SK-N-SH (cell line): Measurements from ENCODE around the gene RAD51B. TPM values are rescaled to one million over a fixed set of nuclear protein-coding genes. Genes with fewer than 3 reads are reported as not detected.

Experiments
- CTCF ChIA-PET: fragments of 300-600, 350-600 bp; formaldehyde crosslinking; extraction: SDS; loops from one replicate; lab custom pipeline; 2021; lab: Yijun Ruan, JAX
- POLR2A ChIA-PET: fragments of 350-600 bp; sonication (Branson Sonifier 250); formaldehyde crosslinking; extraction: SDS; loops from one replicate; lab custom pipeline; 2020; ENCODE audit warnings: antibody characterized with exemption, inconsistent platforms; lab: Yijun Ruan, JAX
- DNase-seq: peaks from one replicate; pipeline ENCODE4 v3.0.0; 2012
- H2AFZ ChIP-seq: fragments of 200-600 bp; sonication (generic); 2 replicates; pipeline ENCODE4 v1.8.1; 2016; ENCODE audit warnings: antibody characterized with exemption, mild to moderate bottlenecking, low read depth
- H3F3A ChIP-seq: fragments of 200-600 bp; sonication (generic); replicated peaks from 2 replicates; pipeline ENCODE3; 2016; ENCODE audit warnings: antibody characterized with exemption, mild to moderate bottlenecking; ENCODE audit not compliant: insufficient read depth
- H3K27ac ChIP-seq, 2 experiments: fragments of 200-500 bp in 1 of 2; fragments of 200-600 bp in 1 of 2; sonication (Bioruptor generic) in 1 of 2; sonication (generic), shearing (Covaris generic) in 1 of 2; 2 replicates each; pipeline versions ENCODE4 v1.5.1 to v1.6.1; 2014 to 2016; ENCODE audit warnings: low read depth in 2 of 2, inconsistent platforms in 1 of 2, low read length in 1 of 2, mild to moderate bottlenecking in 1 of 2, mixed read lengths in 1 of 2
- H3K27me3 ChIP-seq: fragments of 200-600 bp; sonication (generic), shearing (Covaris generic); 2 replicates; pipeline ENCODE4 v1.6.1; 2016; ENCODE audit warnings: mixed run types; ENCODE audit not compliant: insufficient read depth
- H3K36me3 ChIP-seq, 2 experiments: fragments of 200-500 bp in 1 of 2; fragments of 200-600 bp in 1 of 2; sonication (Bioruptor generic) in 1 of 2; sonication (generic) in 1 of 2; replicated peaks in 1 of 2; 2 replicates each; pipeline versions ENCODE3 to v1.5.1; 2014 to 2016; ENCODE audit warnings: low read length in 1 of 2, mild to moderate bottlenecking in 1 of 2; ENCODE audit not compliant: insufficient read depth in 2 of 2, control insufficient read depth in 1 of 2
- H3K4me1 ChIP-seq, 2 experiments: fragments of 200-500 bp in 1 of 2; fragments of 200-600 bp in 1 of 2; sonication (Bioruptor generic) in 1 of 2; sonication (generic), shearing (Covaris generic) in 1 of 2; 2 replicates each; pipeline versions ENCODE4 v1.5.1 to v1.6.1; 2014 to 2016; ENCODE audit warnings: low read depth in 1 of 2, low read length in 1 of 2, mixed run types in 1 of 2; ENCODE audit not compliant: insufficient read depth in 2 of 2, control insufficient read depth in 1 of 2
- H3K4me2 ChIP-seq: fragments of 200-600 bp; sonication (generic), shearing (Covaris generic); 2 replicates; pipeline ENCODE4 v1.6.1; 2017; ENCODE audit warnings: mixed run types
- H3K4me3 ChIP-seq, 2 experiments: fragments of 200-500 bp in 1 of 2; fragments of 200-600 bp in 1 of 2; sonication (Bioruptor generic) in 1 of 2; sonication (generic), shearing (Covaris generic) in 1 of 2; 2 replicates each; pipeline versions ENCODE4 v1.5.1 to v1.8.1; 2014 to 2016; ENCODE audit warnings: low read depth in 2 of 2, inconsistent platforms in 1 of 2, low read length in 1 of 2, mild to moderate bottlenecking in 1 of 2, mixed read lengths in 1 of 2, moderate library complexity in 1 of 2
- H3K79me2 ChIP-seq: fragments of 200-600 bp; sonication (generic); 2 replicates; pipeline ENCODE4 v1.8.1; 2017; ENCODE audit warnings: mild to moderate bottlenecking; ENCODE audit not compliant: insufficient read depth
- H3K9ac ChIP-seq: fragments of 200-600 bp; sonication (generic); 2 replicates; pipeline ENCODE4 v1.6.1; 2017; ENCODE audit warnings: mixed run types
- H3K9me2 ChIP-seq: fragments of 200-600 bp; sonication (generic); 2 replicates; pipeline ENCODE4 v1.6.1; 2017; ENCODE audit warnings: mixed run types
- H3K9me3 ChIP-seq: fragments of 200-600 bp; sonication (generic); 2 replicates; pipeline ENCODE4 v1.6.1; 2017; ENCODE audit warnings: mixed run types, mild to moderate bottlenecking, moderate library complexity
- H4K20me1 ChIP-seq: fragments of 200-600 bp; sonication (generic); 2 replicates; pipeline ENCODE4 v1.6.1; 2017; ENCODE audit warnings: mild to moderate bottlenecking, mixed run types; ENCODE audit not compliant: insufficient read depth
- CHD2 ChIP-seq: fragments of 150-350 bp; IDR thresholded peaks from 2 replicates; pipeline ENCODE4 v1.6.1; 2018; ENCODE audit warnings: low read length; ENCODE audit not compliant: partially characterized antibody
- ELF1 ChIP-seq: IDR thresholded peaks from 2 replicates; pipeline ENCODE4 v1.4.0; 2012
- EP300 ChIP-seq, 2 experiments: IDR thresholded peaks; 2 replicates each; pipeline versions ENCODE4 v1.4.0 to v1.6.1; 2012; ENCODE audit warnings: borderline replicate concordance in 1 of 2, low read depth in 1 of 2, low read length in 1 of 2
- EZH2phosphoT487 ChIP-seq: fragments of 200-600 bp; sonication (generic); IDR thresholded peaks from 2 replicates; pipeline ENCODE4 v1.6.1; 2017; ENCODE audit warnings: low read depth, mixed run types, mild to moderate bottlenecking, antibody characterized with exemption, moderate library complexity, borderline replicate concordance
- FOXJ3 ChIP-seq: sonication (generic); formaldehyde crosslinking; IDR thresholded peaks from 2 replicates; pipeline ENCODE4 v1.5.1; 2020; ENCODE audit warnings: mild to moderate bottlenecking, missing genetic modification reagents
- FOXM1 ChIP-seq: IDR thresholded peaks from 2 replicates; pipeline ENCODE4 v1.4.0; 2012; ENCODE audit warnings: low read depth, mild to moderate bottlenecking
- GABPA ChIP-seq: IDR thresholded peaks from 2 replicates; pipeline ENCODE4 v1.4.0; 2012; ENCODE audit warnings: low read depth, mild to moderate bottlenecking
- GATA2 ChIP-seq: sonication (generic); formaldehyde crosslinking; IDR thresholded peaks from 2 replicates; pipeline ENCODE4 v1.5.0; 2020; ENCODE audit warnings: mild to moderate bottlenecking, missing genetic modification reagents
- NFIC ChIP-seq: IDR thresholded peaks from 2 replicates; pipeline ENCODE4 v1.4.0; 2012; ENCODE audit warnings: borderline replicate concordance
- NRF1 ChIP-seq: IDR thresholded peaks from 2 replicates; pipeline ENCODE4 v1.6.1; 2012; ENCODE audit warnings: low read depth, mild to moderate bottlenecking, low read length
- POLR2AphosphoS5 ChIP-seq: IDR thresholded peaks from 2 replicates; pipeline ENCODE4 v1.6.1; 2012; ENCODE audit warnings: low read depth, low read length
- RAD21 ChIP-seq: IDR thresholded peaks from 2 replicates; pipeline ENCODE4 v1.6.1; 2012; ENCODE audit warnings: mild to moderate bottlenecking, low read length
- RCOR1 ChIP-seq: fragments of 150-350 bp; IDR thresholded peaks from 2 replicates; pipeline ENCODE4 v1.6.1; 2017; ENCODE audit warnings: antibody characterized with exemption, low read length
- SIN3A ChIP-seq: IDR thresholded peaks from 2 replicates; pipeline ENCODE4 v1.6.1; 2012; ENCODE audit warnings: low read depth, mild to moderate bottlenecking, low read length, moderate library complexity, borderline replicate concordance
- TCF12 ChIP-seq: IDR thresholded peaks from 2 replicates; pipeline ENCODE4 v1.4.0; 2012
- TEAD4 ChIP-seq: IDR thresholded peaks from 2 replicates; pipeline ENCODE4 v1.4.0; 2012; ENCODE audit warnings: mild to moderate bottlenecking, borderline replicate concordance; ENCODE audit not compliant: insufficient read depth
- WGBS: methylation state at CpG from one replicate; pipeline ENCODE4 v1.1.6; 2017; ENCODE audit warnings: low lambda C conversion rate; 5-methylcytosine and 5-hydroxymethylcytosine counted together
- polyA plus RNA-seq, 3 experiments: library from polyadenylated mRNA; depleted of rRNA; stranded (reverse); fragments of >200 nt; gene quantifications; 2 replicates each; pipeline ENCODE4 v1.2.3, GENCODE V29; 2012
- TF ChIP-seq, protein P1 (sequence below): fragments of 150-350 bp; IDR thresholded peaks from 2 replicates; pipeline ENCODE4 v1.6.1; 2016; ENCODE audit warnings: mild to moderate bottlenecking, low read depth, low read length
- TF ChIP-seq, protein P2 (sequence below): IDR thresholded peaks from 2 replicates; pipeline ENCODE4 v1.4.0; 2012; ENCODE audit warnings: low read depth
- TF ChIP-seq, protein P3 (sequence below): fragments of 150-350 bp; IDR thresholded peaks from 2 replicates; pipeline ENCODE4 v1.6.1; 2017; ENCODE audit warnings: antibody characterized with exemption, low read length, low read depth, borderline replicate concordance
- TF ChIP-seq, protein P4 (sequence below): IDR thresholded peaks from 2 replicates; pipeline ENCODE4; 2012

Gene RAD51B
- polyA plus RNA-seq, 1 of the 3 experiments (the other 2 are of a cell fraction), result 6.0 TPM

DNA sequence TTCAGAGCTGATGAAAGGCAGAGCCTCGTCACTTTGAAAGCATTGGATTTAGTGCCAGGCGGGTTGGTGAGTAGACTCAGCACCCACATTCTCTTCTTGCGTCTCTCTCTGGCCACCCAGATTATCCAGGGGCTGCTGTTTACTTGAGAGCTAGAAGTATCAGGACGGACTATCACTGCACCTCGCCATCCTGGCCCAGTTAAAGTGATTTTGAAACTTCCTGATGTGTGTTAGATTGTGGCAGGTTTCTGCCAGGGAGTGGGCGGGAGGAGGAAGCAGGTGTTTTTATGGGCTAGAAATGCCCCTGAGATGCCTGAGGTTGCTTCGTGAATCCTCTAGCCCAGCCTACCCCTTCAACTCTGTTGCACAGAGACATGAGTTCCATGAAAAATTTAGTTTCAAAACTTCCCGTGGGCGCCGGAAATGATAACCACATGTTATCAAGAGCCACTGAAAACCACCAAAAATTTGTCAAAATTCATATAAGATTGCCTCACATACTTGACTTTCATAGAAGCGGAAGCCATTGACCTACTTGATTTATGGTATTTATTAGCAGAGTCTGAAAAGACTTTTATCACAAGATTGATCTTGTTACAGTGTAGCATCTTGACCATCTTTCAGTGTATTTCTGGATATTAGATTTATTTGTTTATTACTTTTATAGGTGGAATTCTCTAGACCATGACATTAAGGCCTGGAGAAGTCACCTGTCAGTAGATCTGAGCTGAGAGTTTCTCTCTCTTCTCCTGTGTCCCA, 466.0 kb downstream of the RAD51B start:
- Histone ChIP-seq H3K4me2 (no peak overlapping the region), H3K4me3 (no peak overlapping the region), H3K27ac (no peak overlapping the region), H3K9me2 (no peaks in the 10 kb centered on the region), H3K9ac (no peak overlapping the region), H3K27me3 (no peaks in the 10 kb centered on the region), H3K79me2 (no peaks in the 10 kb centered on the region), H4K20me1 (no peaks in the 10 kb centered on the region)
- no peak for TF ChIP-seq CHD2
- TF ChIP-seq, protein P1, sequence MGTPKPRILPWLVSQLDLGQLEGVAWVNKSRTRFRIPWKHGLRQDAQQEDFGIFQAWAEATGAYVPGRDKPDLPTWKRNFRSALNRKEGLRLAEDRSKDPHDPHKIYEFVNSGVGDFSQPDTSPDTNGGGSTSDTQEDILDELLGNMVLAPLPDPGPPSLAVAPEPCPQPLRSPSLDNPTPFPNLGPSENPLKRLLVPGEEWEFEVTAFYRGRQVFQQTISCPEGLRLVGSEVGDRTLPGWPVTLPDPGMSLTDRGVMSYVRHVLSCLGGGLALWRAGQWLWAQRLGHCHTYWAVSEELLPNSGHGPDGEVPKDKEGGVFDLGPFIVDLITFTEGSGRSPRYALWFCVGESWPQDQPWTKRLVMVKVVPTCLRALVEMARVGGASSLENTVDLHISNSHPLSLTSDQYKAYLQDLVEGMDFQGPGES, result no peak
- TF ChIP-seq NRF1, result no peak
- no peak for TF ChIP-seq POLR2AphosphoS5
- no peak for TF ChIP-seq RCOR1
- TF ChIP-seq TEAD4, result no peak
- no peak for TF ChIP-seq EZH2phosphoT487
- TF ChIP-seq, protein P2, sequence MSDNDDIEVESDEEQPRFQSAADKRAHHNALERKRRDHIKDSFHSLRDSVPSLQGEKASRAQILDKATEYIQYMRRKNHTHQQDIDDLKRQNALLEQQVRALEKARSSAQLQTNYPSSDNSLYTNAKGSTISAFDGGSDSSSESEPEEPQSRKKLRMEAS, result no peak
- no peak for TF ChIP-seq FOXJ3
- TF ChIP-seq GATA2 (CRISPR knock-in tag), result no peak
- TF ChIP-seq, protein P3, sequence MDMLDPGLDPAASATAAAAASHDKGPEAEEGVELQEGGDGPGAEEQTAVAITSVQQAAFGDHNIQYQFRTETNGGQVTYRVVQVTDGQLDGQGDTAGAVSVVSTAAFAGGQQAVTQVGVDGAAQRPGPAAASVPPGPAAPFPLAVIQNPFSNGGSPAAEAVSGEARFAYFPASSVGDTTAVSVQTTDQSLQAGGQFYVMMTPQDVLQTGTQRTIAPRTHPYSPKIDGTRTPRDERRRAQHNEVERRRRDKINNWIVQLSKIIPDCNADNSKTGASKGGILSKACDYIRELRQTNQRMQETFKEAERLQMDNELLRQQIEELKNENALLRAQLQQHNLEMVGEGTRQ, result no peak
- TF ChIP-seq, all 33 proteins: peak for 0
- ChIA-PET POLR2A (no interaction called here), CTCF (interaction anchor here (0.7 kb wide), 1 partner anchor 37 kb away, joined by 3 read pairs; no protein-coding TSS in a partner anchor)
- WGBS, result 94% methylated on average over 11 of the region's 11 CpGs
- DNase-seq, result no peak
- no peak overlapping the region for H2AFZ ChIP-seq
- no peaks in the 10 kb centered on the region for H3F3A ChIP-seq
- no peaks in the 10 kb centered on the region for H3K9me3 ChIP-seq
- H3K4me1 ChIP-seq, result peaks cover 0 to 2% of the 10 kb centered on the region in 2 experiments; a peak in 1 of 4 replicates
- H3K36me3 ChIP-seq, result no peaks in the 10 kb centered on the region

DNA sequence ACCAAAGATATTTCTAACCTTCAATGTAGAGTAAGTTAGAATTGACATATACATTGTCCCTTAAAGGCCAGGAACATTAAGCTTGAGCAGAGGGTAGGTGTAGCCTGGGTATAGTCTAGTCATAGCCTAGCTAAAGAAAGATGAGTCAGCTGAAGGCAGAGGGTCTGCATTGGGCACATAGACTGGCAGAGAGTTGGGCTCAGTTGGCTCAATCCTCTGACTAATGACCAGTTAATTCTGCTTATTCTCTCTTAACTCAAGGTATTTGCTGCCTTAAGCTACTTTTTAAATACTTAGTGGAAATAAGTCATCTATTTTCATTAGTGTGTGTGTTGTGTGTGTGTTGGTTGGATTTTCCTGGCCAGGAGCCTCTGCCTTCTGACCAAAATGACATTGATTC, 467.1 kb downstream of the RAD51B start:
- DNase-seq, result no peak
- Histone ChIP-seq H3K27me3 (no peaks in the 10 kb centered on the region), H3K9me3 (no peaks in the 10 kb centered on the region), H2AFZ (no peak overlapping the region), H4K20me1 (no peaks in the 10 kb centered on the region), H3K27ac (no peak overlapping the region), H3K4me1 (peaks cover 0 to 3% of the 10 kb centered on the region in 2 experiments; a peak in 1 of 4 replicates), H3K9ac (no peak overlapping the region), H3K9me2 (no peaks in the 10 kb centered on the region), H3K4me2 (no peak overlapping the region; the same call in 1 of the 2 replicates), H3K36me3 (no peaks in the 10 kb centered on the region), H3K79me2 (no peaks in the 10 kb centered on the region), H3F3A (no peaks in the 10 kb centered on the region), H3K4me3 (no peak overlapping the region)
- ChIA-PET POLR2A (no interaction called here), CTCF (interaction anchor here (0.6 to 1.4 kb wide), 3 partner anchors 10 to 530 kb away, joined by 3 to 4 read pairs (median 4); no protein-coding TSS in a partner anchor)
- TF ChIP-seq, protein P1, result no peak
- TF ChIP-seq, protein P3, result no peak
- TF ChIP-seq NFIC, result no peak
- TF ChIP-seq ELF1, result no peak
- no peak for TF ChIP-seq FOXM1
- TF ChIP-seq, protein P4, sequence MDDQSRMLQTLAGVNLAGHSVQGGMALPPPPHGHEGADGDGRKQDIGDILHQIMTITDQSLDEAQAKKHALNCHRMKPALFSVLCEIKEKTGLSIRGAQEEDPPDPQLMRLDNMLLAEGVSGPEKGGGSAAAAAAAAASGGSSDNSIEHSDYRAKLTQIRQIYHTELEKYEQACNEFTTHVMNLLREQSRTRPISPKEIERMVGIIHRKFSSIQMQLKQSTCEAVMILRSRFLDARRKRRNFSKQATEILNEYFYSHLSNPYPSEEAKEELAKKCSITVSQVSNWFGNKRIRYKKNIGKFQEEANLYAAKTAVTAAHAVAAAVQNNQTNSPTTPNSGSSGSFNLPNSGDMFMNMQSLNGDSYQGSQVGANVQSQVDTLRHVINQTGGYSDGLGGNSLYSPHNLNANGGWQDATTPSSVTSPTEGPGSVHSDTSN, result no peak
- no peak for TF ChIP-seq SIN3A
- no peak for TF ChIP-seq RAD21
- TF ChIP-seq EP300 (IDR thresholded peaks at IDR 0.05; ENCODE audit: borderline replicate concordance in 1 of 2, low read depth in 1 of 2, low read length in 1 of 2), result no peak
- no peak for TF ChIP-seq TCF12
- no peak for TF ChIP-seq GABPA
